Measurements from ENCODE around the gene INSIG1.

GRCh38 chr7:155312633-155313032, 15.0 kb downstream of the INSIG1 start:
- TF ChIP-seq CTCF (conservative IDR thresholded peaks at IDR 0.05) (no peak), EZH2 (IDR thresholded peaks at IDR 0.05; ENCODE audit: low read depth) (no peak)

All from PC-9 (cell line).